ENCODE data around the gene TMC4.
A peak's percentile ranks its signal among the peaks of the same experiment; 100 is the strongest.
"Not testable (repeated sequence)": the region's sequence is repeated elsewhere in the genome, so short reads cannot be mapped to it uniquely, and the experiment has no call there.

Gene TMC4

DNA sequence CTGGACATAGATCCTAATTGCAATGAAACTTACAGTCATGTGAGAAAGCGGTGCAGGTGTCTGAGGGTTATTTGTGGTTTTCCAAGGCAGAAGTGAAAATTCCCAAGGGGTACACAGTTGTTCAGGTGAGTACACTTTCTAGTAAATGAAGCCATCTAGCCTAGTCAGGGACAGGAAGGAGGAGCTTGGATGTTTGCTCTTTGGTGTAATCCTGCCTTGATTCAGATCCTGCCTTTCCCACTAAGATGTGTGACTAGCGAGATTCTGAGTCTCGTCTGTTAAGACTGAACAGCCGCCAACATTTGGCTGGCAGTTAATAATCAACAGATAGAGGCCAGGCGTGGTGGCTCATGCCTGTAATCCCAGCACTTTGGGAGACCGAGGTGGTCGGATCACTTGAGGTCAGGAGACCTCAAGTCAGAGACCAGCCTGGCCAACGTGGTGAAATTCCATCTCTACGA, 30.2 kb upstream of the TMC4 start:
- no peak for DNase-seq

DNA sequence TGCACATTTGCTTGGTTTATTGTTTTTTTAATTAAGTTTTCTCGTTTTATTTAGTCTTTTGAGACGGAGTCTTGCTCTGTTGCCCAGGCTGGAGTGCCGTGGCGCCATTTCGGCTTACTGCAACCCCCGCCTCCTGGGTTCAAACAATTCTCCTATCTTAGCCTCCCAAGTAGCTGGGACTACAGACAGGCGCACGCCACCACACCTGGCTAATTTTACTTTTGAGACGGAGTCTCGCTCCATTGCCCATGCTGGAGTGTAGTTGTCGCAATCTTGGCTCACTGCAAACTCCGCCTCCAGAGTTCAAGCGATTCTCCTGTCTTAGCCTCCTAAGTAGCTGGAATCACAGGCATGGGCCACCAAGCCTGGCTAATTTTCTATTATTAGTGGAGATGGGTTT, 29.0 kb upstream of the TMC4 start:
- no peak for DNase-seq

GRCh38 chr19:54201172-54201701, 28.3 kb upstream of the TMC4 start:
- DNase-seq: no peak

DNA sequence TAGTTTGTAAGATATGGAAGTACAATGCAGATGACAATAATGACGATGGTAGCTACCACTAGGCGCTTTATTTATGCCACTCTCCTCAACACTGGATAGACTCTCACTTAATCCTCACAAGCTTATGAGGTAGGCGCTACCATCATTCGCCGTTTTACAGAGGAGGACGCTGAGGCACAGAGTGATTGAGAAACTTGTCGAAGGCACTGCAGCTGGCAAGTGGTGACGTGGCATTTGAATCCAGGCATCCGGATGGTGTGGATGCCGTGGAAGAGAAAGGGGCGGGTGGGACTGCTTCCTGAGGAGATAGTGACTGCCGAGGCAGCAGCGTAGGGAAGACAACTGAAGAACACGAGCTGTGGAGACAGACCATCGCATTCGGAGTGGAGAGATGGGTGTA, 26.4 kb upstream of the TMC4 start:
- DNase-seq: no peak

- no peak for DNase-seq
Observed at GRCh38 chr19:54197121-54197520, 24.2 kb upstream of the TMC4 start.

DNA sequence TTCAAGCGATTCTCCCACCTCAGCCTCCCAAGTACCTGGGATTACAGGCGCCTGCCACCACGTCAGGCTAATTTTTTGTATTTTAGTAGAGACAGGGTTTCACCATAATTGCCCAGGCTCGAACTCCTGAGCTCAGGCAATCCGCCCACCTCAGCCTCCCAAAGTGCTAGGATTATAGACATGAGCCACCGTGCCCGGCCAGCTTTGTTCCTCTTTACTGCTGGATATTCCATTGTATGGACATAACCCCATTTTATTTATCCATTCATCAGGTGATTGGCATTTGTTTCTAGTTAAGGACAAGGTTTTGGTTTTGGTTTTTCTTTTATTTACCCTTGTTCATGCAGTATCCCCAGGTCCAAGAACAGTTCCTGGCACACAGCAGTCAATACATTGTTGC, 23.6 kb upstream of the TMC4 start:
- no peak for DNase-seq

- not testable (repeated sequence) for DNase-seq
Observed at GRCh38 chr19:54194463-54194862, 21.5 kb upstream of the TMC4 start.

- no peak for DNase-seq
Observed at GRCh38 chr19:54193011-54193410, 20.1 kb upstream of the TMC4 start.

DNA sequence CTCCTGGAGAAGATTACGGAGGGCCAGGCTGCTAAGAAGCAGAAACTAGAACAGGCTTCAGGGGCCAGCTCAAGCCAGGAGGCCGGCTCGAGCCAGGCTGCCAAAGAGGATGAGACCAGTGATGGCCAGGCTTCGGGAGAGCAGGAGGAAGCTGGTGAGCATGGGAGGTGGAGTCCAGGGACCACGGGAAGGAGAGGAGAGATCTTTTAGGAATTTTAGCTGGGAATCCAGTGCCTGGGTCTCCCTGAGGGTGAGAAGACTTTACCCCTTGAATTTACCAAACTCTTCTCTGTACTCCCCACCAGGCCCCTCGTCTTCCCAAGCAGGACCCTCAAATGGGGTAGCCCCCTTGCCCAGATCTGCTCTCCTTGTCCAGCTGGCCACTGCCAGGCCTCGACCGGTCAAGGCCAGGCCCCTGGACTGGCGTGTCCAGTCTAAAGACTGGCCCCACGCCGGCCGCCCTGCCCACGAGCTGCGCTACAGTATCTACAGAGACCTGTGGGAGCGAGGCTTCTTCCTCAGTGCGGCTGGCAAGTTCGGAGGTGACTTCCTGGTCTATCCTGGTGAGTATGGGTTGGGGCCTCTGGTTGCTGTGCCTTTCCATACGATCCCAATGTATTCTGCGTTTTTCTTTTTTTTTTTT, 19.0 kb upstream of the TMC4 start:
- no peak for DNase-seq

DNA sequence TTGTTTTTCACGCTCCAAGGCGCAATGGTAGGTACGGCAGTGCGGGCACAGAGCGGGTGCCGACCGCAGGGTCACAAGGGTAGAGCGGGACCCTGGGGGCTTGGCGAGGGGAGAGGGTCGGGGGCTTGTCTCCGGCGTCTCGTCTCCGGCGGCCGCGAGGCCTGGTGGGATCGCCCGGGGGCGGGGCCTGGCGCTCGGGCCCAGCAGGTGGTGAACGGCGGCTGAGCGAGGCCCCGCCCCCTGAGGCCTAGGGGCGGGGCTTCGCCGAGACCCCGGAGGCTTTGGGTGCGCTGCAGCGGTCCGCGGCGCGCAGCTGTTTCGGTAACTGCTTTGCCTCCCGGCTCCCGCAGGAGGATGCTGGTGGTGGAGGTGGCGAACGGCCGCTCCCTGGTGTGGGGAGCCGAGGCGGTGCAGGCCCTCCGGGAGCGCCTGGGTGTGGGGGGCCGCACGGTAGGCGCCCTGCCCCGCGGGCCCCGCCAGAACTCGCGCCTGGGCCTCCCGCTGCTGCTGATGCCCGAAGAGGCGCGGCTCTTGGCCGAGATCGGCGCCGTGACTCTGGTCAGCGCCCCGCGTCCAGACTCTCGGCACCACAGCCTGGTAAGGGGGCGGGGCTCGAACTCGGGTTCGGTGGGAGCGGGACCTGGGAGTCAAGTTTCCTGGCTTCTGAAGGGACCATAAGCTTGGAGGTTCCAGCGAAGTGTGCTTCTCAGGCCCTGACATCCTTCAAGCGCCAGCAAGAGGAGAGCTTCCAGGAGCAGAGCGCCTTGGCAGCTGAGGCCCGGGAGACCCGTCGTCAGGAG, 18.3 kb upstream of the TMC4 start, which contains the start of gene TSEN34:
Gene TSEN34 (plus strand): TSS at position 298 of the 800 bp plus-strand sequence. CDS start 57 bp downstream, at position 355.
- DNase-seq: peak; percentile 83

DNA sequence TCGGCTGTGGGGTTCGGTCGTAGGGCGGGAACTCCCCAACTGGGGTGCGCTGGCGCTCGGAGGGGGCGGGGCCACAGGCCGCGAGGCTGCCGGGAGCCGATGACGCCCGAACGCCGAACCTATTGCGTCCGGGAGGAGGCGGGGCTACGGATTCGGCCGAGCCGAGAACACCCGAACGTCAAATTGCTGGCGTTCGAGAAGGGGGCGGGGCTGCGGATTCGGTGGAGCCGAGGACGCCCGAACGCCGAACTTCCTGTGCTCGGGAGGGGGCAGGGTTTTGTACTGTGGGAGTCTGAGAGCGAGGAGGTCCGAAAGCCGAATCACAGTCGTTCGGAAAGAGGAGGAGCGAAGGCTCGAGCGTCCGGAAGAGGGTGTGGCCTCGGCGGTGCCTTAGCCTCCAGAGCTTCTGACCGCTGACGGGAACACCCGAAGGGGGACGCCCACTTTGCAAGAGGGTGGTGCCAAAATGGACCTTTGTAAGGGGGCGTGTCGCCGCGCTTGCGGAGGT, 17.6 kb upstream of the TMC4 start:
- peak; percentile 98 for DNase-seq

GRCh38 chr19:54189735-54190502, 17.0 kb upstream of the TMC4 start:
- DNase-seq: peak; percentile 100

DNA sequence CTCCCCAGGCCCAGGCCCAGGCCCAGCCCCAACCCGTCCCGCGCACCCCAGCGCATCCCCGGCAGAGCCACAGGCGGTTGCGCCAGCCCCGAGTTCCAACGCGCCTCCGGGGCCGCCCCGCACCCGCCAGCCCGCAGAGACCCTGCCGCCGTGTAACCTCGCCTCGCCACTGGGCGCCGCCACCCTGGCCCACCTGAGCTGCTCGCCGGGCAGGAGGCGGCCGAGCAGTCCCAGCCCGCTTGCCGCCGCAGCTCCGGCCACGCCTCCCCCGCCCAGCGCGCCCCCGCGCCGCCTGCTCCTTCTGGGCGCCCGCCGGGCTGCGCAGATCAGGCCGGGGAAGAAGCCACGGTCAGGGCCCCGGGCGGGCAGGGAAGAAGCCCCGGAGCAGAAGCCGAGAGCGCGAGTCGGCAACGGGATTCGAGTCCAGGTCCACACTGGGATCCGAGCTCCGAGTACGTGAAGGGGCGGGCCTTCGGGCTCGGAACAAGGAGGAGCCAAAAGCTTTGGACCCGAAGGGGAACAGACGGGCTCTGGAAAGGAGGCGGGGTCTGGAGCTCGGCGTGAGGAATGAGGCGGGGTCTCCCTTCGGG, 16.3 kb upstream of the TMC4 start, which contains the start of gene MBOAT7:
Gene MBOAT7 (minus strand): TSS at position 436 of the 590 bp plus-strand sequence. CDS start 1,072 bp downstream, outside the sequence.
- DNase-seq: no peak

DNA sequence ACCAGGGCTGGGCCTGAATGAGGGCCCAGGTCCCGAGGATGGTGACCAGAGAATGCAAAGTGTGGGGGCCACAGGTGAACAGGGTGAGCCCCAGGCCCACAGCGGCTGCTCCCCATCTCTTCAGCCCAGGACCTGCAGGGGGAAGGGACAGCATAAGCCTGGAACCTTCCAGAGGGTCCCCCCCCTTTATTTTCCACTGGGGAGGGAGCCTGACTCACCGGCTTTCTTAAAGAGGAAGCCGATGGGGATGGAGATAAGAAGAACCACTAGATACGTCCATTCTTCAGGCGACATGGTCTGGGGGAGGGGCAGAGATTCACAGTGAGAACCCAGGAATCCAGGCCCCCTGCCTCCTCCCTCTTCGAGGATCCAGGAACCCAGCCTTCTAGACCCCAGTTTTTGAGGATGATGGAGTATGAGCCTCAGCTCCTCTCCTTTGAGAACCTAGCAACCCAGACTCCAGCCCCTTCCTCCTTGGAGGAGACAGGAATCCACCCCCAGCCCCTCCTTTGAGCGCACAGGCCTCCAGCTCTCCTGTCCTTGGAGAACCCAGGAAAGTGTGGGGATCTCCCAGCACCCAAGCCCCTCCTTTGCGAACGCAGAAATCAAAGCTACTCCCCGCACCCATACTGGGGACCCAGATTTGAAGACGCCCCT, 15.4 kb upstream of the TMC4 start:
- DNase-seq: no peak

- no peak for DNase-seq
Observed at GRCh38 chr19:54186934-54187381, 14.0 kb upstream of the TMC4 start.

DNA sequence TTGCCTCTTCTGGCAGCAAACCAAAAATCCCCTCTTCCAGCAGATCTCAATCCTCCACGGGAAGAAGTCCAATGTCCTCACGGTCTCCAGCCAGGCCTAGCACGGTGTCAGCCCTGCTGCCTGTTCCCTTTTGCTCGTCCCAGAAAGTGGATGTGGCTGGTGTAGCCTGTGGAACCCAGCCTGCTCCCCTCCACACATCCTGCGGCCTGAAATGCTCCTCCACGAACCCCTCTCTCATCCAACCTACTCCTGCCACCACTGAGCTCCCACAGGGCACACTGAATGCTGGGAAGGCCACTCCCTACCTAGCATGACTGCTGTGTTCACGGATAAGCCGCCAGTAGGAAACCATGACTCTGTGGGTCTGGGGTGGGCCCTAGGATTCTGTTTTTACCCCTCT, 13.4 kb upstream of the TMC4 start:
- no peak for DNase-seq

- no peak for DNase-seq
Observed at GRCh38 chr19:54183431-54183830, 10.5 kb upstream of the TMC4 start.

GRCh38 chr19:54181894-54182293, 8.9 kb upstream of the TMC4 start:
- DNase-seq: not testable (repeated sequence)

GRCh38 chr19:54180691-54181091, 7.7 kb upstream of the TMC4 start:
- DNase-seq: no peak

DNA sequence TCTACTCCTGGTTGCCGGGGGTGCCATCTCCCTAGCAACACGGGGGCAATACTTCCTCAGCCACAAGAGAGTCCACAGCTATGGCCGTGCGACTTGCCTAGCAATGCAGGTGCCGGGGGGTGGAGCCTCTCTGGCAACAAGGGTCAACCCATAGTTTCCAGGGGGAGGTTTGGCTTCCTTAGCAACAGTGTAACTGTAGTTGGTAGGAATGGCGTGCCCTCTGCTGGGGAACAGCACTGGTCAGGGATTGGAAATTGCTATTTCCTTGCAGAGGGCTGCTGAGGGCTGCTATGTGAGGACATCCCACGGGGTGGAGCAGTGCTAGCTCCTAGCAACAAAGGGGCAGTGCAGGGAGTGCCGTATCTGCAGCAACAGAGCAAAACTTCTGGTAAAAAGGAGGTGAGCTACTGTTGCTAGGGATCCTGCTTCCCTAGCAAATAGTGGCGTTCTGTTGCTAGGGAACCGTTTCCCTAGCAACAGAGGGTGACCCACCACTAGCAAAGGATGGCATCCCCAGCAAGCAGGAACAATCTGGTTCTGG, 7.0 kb upstream of the TMC4 start:
- no peak for DNase-seq

GRCh38 chr19:54179262-54179852, 6.4 kb upstream of the TMC4 start:
- no peak for DNase-seq

Measured in NCI-H2171 treated with DMSO at 0.1 percent for 48 hours (cell line).